HG03139 (cell line): Measurements from ENCODE around the gene CPS1.

Source experiments
- ATAC-seq: cut with Tn5 transposase; IDR thresholded peaks from one replicate; pipeline ENCODE4 v1.9.1; 2021; ENCODE audit not compliant: unreplicated experiment

CPS1 gene

GRCh38 chr2:210604666-210605065, 48.3 kb downstream of the CPS1 start:
- no peak for ATAC-seq

DNA sequence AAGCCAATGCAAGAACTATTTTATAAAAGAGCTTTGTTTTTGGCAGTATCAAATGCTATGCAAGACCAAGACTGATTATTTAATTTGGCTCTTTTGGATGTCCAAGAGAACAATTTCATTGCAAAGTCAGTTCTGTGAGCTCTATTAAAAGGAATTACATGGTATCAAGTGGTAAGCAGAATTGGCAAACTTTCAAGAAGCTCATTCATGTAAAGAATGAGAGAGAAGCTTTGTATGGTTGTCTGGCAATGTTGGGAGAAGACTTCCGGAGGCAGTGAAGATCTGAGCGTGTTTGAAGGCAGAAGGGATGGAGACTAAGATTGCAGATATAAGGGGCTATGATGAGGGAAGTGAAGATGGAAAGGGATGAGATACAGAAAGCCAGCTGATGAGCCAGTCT, 49.6 kb downstream of the CPS1 start:
- no peak for ATAC-seq

GRCh38 chr2:210611466-210611865, 55.1 kb downstream of the CPS1 start:
- ATAC-seq, result no peak

- no peak for ATAC-seq
Observed at GRCh38 chr2:210616074-210616473, 59.7 kb downstream of the CPS1 start.

DNA sequence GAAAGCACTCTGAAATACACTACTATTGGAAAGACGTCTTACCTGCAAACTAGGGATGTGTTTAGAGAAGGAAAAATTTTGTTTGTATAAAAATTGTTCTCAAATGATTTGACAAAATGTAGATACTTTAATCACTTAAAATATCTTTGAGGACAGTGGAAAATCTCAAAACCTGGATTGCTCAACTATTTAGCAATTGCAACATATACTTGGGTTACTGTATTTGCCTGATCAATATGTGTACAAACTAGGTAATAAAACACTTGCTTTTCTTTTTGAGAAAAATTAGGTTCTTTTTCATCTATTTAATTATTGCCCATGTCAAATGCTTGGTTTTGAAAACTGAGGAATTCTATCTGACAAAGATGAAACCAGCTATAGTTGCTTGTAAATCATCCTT, 60.9 kb downstream of the CPS1 start:
- no peak for ATAC-seq

- no peak for ATAC-seq
Observed at GRCh38 chr2:210617732-210618330, 61.4 kb downstream of the CPS1 start.

- ATAC-seq, result no peak
Observed at GRCh38 chr2:210620456-210620855, 64.1 kb downstream of the CPS1 start.

GRCh38 chr2:210623506-210623905, 67.1 kb downstream of the CPS1 start:
- ATAC-seq, result no peak

- no peak for ATAC-seq
Observed at GRCh38 chr2:210626849-210627248, 70.5 kb downstream of the CPS1 start.

DNA sequence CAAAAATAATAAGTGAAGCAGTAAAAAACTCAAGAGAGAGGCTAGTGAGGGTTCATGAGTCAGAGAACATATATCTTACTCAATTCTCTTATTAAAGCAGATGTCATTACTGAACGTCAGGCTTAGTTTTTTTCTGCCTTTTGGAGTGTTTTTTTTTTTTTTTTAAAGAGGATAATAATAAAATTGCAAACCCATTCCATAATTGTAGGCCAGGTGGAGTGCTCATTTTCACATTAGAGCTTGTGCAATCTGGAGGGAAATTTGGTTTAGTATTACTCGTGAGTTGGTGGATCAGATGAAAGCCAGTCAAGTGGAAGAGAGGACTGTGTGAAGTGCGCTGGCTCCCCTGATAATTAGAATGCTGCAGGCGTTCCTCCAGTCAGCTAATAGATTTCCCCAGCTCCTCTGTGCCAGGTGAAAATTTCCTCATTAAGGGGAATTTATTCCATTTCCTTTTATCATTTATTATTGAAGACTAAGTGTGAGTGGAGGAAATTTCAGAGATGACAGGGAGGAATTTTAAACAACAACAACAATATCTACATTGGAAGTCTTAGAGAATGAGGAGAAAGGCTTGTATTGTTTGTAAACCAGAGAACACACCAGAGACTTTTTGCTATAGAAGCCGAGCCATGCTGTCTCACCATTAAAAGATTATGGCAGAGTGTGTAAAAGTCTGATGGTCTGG, 74.6 kb downstream of the CPS1 start:
- no peak for ATAC-seq

GRCh38 chr2:210633699-210634098, 77.3 kb downstream of the CPS1 start:
- ATAC-seq, result no peak

DNA sequence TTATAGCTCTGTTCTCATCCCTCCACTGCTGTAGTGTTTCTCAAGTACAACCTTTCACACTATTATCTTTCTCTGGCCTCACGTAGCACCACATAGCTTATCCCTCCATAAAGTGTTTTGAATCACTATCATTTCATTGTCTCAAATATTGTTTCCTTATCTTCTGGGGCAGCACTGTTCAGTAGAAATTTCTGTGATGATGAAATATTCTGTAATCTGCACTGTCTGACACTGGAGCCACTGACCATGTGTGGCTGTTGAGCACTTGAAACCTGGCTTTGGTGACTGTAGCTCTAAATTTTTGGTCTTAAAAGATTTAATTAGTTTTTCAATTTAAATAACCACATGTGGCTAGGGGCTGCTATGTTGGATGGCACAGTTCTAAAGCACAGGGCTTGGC, 78.9 kb downstream of the CPS1 start:
- no peak for ATAC-seq

GRCh38 chr2:210642333-210642732, 85.9 kb downstream of the CPS1 start:
- ATAC-seq, result no peak

DNA sequence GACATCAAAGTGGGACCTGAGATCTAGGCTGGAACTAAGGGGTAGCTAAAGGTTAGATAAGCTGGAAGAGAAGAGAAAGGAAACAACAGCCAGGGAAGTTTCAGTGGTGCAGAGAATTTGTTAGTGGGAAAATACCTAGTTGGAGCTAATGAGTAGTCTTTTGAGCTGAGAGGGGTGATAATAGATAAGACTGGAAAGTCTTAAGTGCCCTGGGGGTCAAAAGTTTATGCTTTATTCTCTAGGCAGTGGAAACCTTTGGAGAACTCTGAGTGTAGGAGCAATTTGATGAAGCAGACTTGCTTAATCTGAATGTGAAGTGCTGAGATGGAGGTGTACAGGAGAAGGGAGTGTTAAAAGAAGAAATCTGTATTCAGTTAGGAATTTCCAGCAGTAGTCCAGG, 90.8 kb downstream of the CPS1 start:
- ATAC-seq, result no peak

DNA sequence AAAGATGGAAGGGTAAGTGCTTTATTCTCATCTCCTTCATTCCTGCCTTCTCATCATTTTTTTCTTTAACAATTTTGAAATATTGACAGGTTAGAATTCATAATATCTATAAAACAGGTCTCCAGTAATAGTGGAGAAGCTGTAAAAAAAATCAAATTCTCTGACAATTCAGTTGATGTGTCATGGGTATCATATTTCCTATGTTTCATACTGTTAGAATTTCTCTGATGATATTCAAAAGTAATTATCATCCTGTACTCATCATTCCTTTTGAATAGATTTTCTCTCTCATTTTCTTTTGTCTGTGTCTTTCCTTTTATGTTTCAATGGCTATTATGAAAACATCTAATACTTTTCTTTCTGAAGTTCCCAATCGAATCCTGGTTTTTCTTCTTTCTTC, 97.7 kb downstream of the CPS1 start:
- no peak for ATAC-seq

GRCh38 chr2:210655229-210655975, 99.0 kb downstream of the CPS1 start:
- ATAC-seq, result no peak

GRCh38 chr2:210657874-210658273, 101.5 kb downstream of the CPS1 start:
- ATAC-seq, result no peak

GRCh38 chr2:210660751-210661150, 104.4 kb downstream of the CPS1 start:
- no peak for ATAC-seq

DNA sequence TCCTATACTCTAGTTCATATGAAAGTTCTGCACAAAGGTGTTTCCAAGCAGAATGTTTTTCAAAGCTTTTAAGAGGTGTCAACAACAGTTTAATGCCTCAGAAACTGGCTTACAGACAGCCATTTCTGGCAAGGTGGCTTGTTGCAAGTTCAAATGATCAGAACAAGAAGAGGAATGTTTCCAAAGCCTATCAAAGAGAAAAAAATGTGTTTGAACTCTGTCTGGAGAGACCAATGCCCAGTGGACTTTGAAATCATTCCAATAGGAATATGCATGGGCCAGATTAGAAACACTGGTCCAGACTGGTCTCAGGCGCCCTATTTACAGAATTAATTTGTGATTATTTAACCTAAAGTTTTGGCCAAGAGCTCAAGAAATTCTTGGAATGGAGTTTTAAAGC, 106.2 kb downstream of the CPS1 start:
- no peak for ATAC-seq

GRCh38 chr2:210663631-210664089, 107.3 kb downstream of the CPS1 start:
- ATAC-seq, result no peak

DNA sequence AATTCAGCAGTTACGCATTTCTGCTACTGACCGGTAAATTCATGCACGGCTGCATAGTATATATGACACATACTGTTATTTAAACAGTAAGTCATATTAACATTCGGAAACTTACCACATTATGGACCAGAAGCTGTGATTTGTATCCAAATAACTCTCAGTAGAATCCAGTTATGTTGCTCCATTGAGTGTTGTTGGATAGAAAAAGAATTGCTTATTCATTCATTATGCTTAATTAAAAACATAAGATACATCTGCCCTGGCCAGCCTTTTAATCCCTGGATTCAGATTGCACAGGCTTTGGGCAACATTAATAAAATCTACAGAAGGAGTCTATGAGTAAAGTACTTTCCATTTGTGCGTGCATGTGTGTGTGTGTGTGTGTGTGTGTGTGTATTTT, 111.3 kb downstream of the CPS1 start:
- ATAC-seq, result no peak

DNA sequence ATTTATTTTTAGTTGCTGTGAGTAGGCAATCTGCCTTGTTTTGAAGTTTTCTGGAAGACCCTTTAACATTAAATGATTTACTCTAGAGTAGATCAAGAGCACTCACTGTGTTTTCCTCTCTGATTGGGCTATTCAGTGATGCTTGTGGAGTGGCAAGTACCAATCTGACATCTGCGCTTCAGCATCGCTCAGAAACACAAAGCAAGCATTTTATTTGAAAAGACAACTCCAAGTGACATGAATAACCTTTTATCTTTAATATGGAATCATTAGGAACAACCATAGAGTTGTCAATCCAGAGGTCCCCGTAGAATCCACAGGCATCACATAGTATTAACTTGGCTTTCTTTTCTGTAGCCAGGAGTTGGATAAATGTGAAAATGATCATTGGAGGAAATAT, 114.7 kb downstream of the CPS1 start:
- ATAC-seq, result no peak
